Upper lobe of left lung (tissue), 6 donors: ENCODE data around the gene ZSCAN25. TPM values are rescaled to one million over a fixed set of nuclear protein-coding genes. Genes with fewer than 3 reads are reported as not detected.
"Not testable (repeated sequence)": the region's sequence is repeated elsewhere in the genome, so short reads cannot be mapped to it uniquely, and the experiment has no call there.

Experiments used
- ATAC-seq, 2 donors: fragments of 200-7000 bp; cut with Tn5 transposase; one replicate each; pipeline ENCODE4 v1.9.1; 2022; ENCODE audit warnings: mild to moderate bottlenecking in 2 of 2, moderate library complexity in 2 of 2; ENCODE audit not compliant: low FRiP score in 2 of 2
- DNase-seq, 2 donors: peaks; one replicate each; pipeline ENCODE4 v3.0.0-alpha.2; 2019 to 2020
- H3K27ac ChIP-seq, 4 donors: fragments of 200-600 bp; sonication (generic); one replicate each; pipeline ENCODE4 v1.5.1; 2016 to 2019
- H3K27me3 ChIP-seq, 4 donors: fragments of 200-600 bp; sonication (generic); one replicate each; pipeline ENCODE4 v1.5.1; 2017 to 2019
- H3K36me3 ChIP-seq, 4 donors: fragments of 200-600 bp; sonication (generic); one replicate each; pipeline ENCODE4 v1.5.1; 2016 to 2019
- H3K4me1 ChIP-seq, 4 donors: fragments of 200-600 bp; sonication (generic); one replicate each; pipeline ENCODE4 v1.5.1; 2018 to 2019
- H3K4me3 ChIP-seq, 4 donors: fragments of 200-600 bp; sonication (generic); one replicate each; pipeline ENCODE4 v1.5.1; 2017 to 2019; ENCODE audit warnings: mild to moderate bottlenecking in 2 of 4, moderate library complexity in 1 of 4
- H3K9me3 ChIP-seq, 4 donors: fragments of 200-600 bp; sonication (generic); one replicate each; pipeline ENCODE4 v1.5.1; 2018 to 2019
- CTCF ChIP-seq, 6 experiments: fragments of 450-650 bp in 4 of 6; fragments of 200-600 bp in 2 of 6; sonication (generic) in 2 of 6; IDR thresholded peaks; one replicate each; pipeline ENCODE4 v1.5.1; 2016 to 2019; ENCODE audit warnings: antibody characterized with exemption in 6 of 6
- EP300 ChIP-seq, 4 donors: sonication (generic); formaldehyde crosslinking; IDR thresholded peaks; one replicate each; pipeline ENCODE4 v1.5.1; 2017; ENCODE audit warnings: antibody characterized with exemption in 4 of 4, control low read depth in 2 of 4
- POLR2A ChIP-seq, 4 donors: fragments of 450-650 bp; IDR thresholded peaks; one replicate each; pipeline ENCODE4 v1.5.1; 2016 to 2017; ENCODE audit warnings: antibody characterized with exemption in 4 of 4, mild to moderate bottlenecking in 2 of 4
- POLR2AphosphoS5 ChIP-seq, 2 donors: sonication (generic); formaldehyde crosslinking; IDR thresholded peaks; one replicate each; pipeline ENCODE4 v1.5.1; 2017; ENCODE audit warnings: antibody characterized with exemption in 2 of 2
- WGBS, 2 donors: methylation state at CpG; one replicate each; pipeline ENCODE4 v1.1.5; 2017 to 2018; 5-methylcytosine and 5-hydroxymethylcytosine counted together
- total RNA-seq, 6 donors: library from RNA; depleted of rRNA in 4 of 6; stranded (reverse); fragments of >200 nt in 4 of 6; gene quantifications; one replicate each; pipeline versions ENCODE4 v1.1.0 to v1.2.1, GENCODE V29; 2016 to 2021
- donor health status: DM: no; HTN: no; CAD: no; lungs with moderate emphysema.
- donor health status: DM: no; HTN: yes; CAD: no; lungs with severe emphysema.

ZSCAN25 gene
- total RNA-seq, result 10 to 100 TPM; 16.4 to 54.5 (median 18.2) TPM

- no peaks in the 10 kb centered on the region for H3K9me3 ChIP-seq
- WGBS, 2 donors, result 1 to 2% methylated on average over 20 to 54 of the region's 60 CpGs
- peak within 1 kb of the TSS; percentile 81 to 98 (median 92) for H3K4me3 ChIP-seq
- peak within 1 kb of the TSS; percentile 82 to 94 (median 88) for H3K27ac ChIP-seq
- ATAC-seq (peak; percentile 97 to 99), DNase-seq (peak; percentile 91 to 94)
- H3K36me3 ChIP-seq, result peaks cover 4 to 32% (median 31%) of the 10 kb centered on the region in 4 donors
- H3K27me3 ChIP-seq, result no peaks in the 10 kb centered on the region
- peaks cover 12 to 25% (median 13%) of the 10 kb centered on the region in 4 donors for H3K4me1 ChIP-seq
- TF ChIP-seq POLR2AphosphoS5 (IDR thresholded peaks at IDR 0.05) (peak; percentile 79 to 91), CTCF (IDR thresholded peaks at IDR 0.05) (peak in 5 of 6 experiments; percentile 16 to 46 (median 21)), EP300 (IDR thresholded peaks at IDR 0.05) (no peak), POLR2A (IDR thresholded peaks at IDR 0.05) (peak in 3 of 4 donors; percentile 18 to 75 (median 33))
These were observed at the start of gene ZSCAN25 for GRCh38 chr7:99616359-99617191. Gene ZSCAN25, plus strand, starts transcription at chr7:99616946. Its CDS starts 2,661 bp downstream, at chr7:99619607.

- H3K9me3 ChIP-seq, ATAC-seq: not testable (repeated sequence)
- H3K36me3 ChIP-seq, result peaks cover 12 to 83% (median 40%) of the 10 kb centered on the region in 4 donors
These were observed 48.0 kb upstream of the ZSCAN25 start for GRCh38 chr7:99568770-99569169.

GRCh38 chr7:99571768-99572167 lies 45.0 kb upstream of the ZSCAN25 start:
- Histone ChIP-seq H3K27me3 (no peaks in the 10 kb centered on the region), H3K9me3 (no peaks in the 10 kb centered on the region), H3K36me3 (peaks cover 5 to 59% (median 17%) of the 10 kb centered on the region in 4 donors), H3K4me3 (no peak overlapping the region), H3K27ac (peak overlapping the region in 2 of 4 donors; percentile 46 to 60), H3K4me1 (peaks cover 3 to 10% (median 5%) of the 10 kb centered on the region in 4 donors)
- no peak for TF ChIP-seq POLR2AphosphoS5 (IDR thresholded peaks at IDR 0.05)
- TF ChIP-seq EP300 (IDR thresholded peaks at IDR 0.05), result no peak
- TF ChIP-seq POLR2A (IDR thresholded peaks at IDR 0.05), result no peak
- no peak for TF ChIP-seq CTCF (IDR thresholded peaks at IDR 0.05)
- WGBS, 2 donors, result 72 to 79% methylated on average over 3 of the region's 3 CpGs
- DNase-seq (no peak), ATAC-seq (no peak)

More at GRCh38 chr7:99568770-99569169, 48.0 kb upstream of the ZSCAN25 start:
- not testable (repeated sequence) for DNase-seq, H3K4me3 ChIP-seq, H3K4me1 ChIP-seq, H3K27me3 ChIP-seq, H3K27ac ChIP-seq
- WGBS, 2 donors, result 96 to 99% methylated on average over 5 to 7 of the region's 7 CpGs

GRCh38 chr7:99573257-99573656 lies 43.5 kb upstream of the ZSCAN25 start:
- H3K27me3 ChIP-seq, result no peaks in the 10 kb centered on the region
- H3K27ac ChIP-seq, result peak overlapping the region in 1 of 4 donors; percentile 46
- H3K9me3 ChIP-seq, result no peaks in the 10 kb centered on the region
- no peak for DNase-seq
- no peak overlapping the region for H3K4me3 ChIP-seq
- TF ChIP-seq POLR2A (IDR thresholded peaks at IDR 0.05) (no peak), POLR2AphosphoS5 (IDR thresholded peaks at IDR 0.05) (no peak), EP300 (IDR thresholded peaks at IDR 0.05) (no peak), CTCF (IDR thresholded peaks at IDR 0.05) (no peak)
- H3K36me3 ChIP-seq, result peaks cover 5 to 51% (median 14%) of the 10 kb centered on the region in 4 donors
- peaks cover 3 to 12% (median 7%) of the 10 kb centered on the region in 4 donors for H3K4me1 ChIP-seq
- 87 to 96% methylated on average over 1 of the region's 1 CpG for WGBS, 2 donors
- ATAC-seq, result no peak

GRCh38 chr7:99576251-99576650 lies 40.5 kb upstream of the ZSCAN25 start:
- TF ChIP-seq CTCF (IDR thresholded peaks at IDR 0.05) (no peak), POLR2AphosphoS5 (IDR thresholded peaks at IDR 0.05) (no peak), POLR2A (IDR thresholded peaks at IDR 0.05) (no peak), EP300 (IDR thresholded peaks at IDR 0.05) (no peak)
- ATAC-seq, result no peak
- Histone ChIP-seq H3K9me3 (no peaks in the 10 kb centered on the region), H3K36me3 (peaks cover 5 to 31% (median 7%) of the 10 kb centered on the region in 4 donors), H3K4me3 (no peak overlapping the region), H3K27me3 (no peaks in the 10 kb centered on the region), H3K27ac (peak overlapping the region in 2 of 4 donors; percentile 17 to 45), H3K4me1 (peaks cover 5 to 28% (median 14%) of the 10 kb centered on the region in 4 donors)
- no peak for DNase-seq
- WGBS, 2 donors, result 53 to 63% methylated on average over 3 of the region's 3 CpGs
